C4-2B (cell line): ENCODE results near the gene BNC1.

ENCODE experiments used
- H3K27ac ChIP-seq: fragments of 450-650 bp; 2 replicates; pipeline ENCODE4 v1.5.1; 2017
- ZFX ChIP-seq: fragments of 450-650 bp; IDR thresholded peaks from 2 replicates; pipeline ENCODE4 v1.6.1; 2017
- TF ChIP-seq, protein P1 (sequence below): fragments of 450-650 bp; conservative IDR thresholded peaks from 2 replicates; pipeline ENCODE4 v1.5.1; 2017; ENCODE audit warnings: mild to moderate bottlenecking

BNC1 gene, protein sequence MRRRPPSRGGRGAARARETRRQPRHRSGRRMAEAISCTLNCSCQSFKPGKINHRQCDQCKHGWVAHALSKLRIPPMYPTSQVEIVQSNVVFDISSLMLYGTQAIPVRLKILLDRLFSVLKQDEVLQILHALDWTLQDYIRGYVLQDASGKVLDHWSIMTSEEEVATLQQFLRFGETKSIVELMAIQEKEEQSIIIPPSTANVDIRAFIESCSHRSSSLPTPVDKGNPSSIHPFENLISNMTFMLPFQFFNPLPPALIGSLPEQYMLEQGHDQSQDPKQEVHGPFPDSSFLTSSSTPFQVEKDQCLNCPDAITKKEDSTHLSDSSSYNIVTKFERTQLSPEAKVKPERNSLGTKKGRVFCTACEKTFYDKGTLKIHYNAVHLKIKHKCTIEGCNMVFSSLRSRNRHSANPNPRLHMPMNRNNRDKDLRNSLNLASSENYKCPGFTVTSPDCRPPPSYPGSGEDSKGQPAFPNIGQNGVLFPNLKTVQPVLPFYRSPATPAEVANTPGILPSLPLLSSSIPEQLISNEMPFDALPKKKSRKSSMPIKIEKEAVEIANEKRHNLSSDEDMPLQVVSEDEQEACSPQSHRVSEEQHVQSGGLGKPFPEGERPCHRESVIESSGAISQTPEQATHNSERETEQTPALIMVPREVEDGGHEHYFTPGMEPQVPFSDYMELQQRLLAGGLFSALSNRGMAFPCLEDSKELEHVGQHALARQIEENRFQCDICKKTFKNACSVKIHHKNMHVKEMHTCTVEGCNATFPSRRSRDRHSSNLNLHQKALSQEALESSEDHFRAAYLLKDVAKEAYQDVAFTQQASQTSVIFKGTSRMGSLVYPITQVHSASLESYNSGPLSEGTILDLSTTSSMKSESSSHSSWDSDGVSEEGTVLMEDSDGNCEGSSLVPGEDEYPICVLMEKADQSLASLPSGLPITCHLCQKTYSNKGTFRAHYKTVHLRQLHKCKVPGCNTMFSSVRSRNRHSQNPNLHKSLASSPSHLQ

DNA sequence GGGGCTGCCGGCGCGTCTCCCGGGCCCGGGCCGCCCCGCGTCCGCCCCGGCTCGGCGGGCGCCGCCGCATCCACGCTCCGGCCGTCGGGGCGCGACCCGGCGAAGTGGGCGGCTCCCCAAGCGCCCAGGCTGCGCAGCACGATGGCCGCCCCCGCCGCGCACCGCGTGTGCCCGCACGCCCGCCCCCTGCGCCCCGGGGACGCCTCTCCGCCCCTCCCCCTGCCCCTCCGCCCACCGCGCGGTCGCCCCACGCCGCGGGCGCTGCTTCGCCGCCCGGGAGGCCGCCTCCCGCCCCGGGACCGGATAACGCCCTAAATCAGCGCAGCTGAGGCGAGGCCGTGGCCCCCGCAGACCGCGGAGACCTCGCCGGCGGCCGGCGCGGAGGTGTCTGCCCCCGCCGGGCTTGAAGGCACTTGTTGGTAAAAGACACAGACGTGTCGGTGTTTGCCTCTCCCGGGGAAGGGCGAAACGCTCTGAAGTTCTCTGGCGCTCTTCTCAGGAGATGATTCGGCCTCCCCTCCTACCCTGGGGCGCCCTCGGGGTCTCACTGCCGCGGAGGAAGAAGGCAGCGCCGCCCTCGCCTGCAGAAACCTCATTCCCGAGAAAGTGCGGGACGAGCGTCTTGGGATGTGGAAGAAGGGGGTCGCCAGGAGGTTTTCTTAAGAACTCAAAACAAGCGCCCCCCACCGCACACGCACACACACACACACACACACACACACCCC lies at the start of gene BNC1:
Gene BNC1 (minus strand): TSS at position 106 of the 725 bp plus-strand sequence. CDS start 36 bp downstream, at position 70.
- TF ChIP-seq, protein P1, sequence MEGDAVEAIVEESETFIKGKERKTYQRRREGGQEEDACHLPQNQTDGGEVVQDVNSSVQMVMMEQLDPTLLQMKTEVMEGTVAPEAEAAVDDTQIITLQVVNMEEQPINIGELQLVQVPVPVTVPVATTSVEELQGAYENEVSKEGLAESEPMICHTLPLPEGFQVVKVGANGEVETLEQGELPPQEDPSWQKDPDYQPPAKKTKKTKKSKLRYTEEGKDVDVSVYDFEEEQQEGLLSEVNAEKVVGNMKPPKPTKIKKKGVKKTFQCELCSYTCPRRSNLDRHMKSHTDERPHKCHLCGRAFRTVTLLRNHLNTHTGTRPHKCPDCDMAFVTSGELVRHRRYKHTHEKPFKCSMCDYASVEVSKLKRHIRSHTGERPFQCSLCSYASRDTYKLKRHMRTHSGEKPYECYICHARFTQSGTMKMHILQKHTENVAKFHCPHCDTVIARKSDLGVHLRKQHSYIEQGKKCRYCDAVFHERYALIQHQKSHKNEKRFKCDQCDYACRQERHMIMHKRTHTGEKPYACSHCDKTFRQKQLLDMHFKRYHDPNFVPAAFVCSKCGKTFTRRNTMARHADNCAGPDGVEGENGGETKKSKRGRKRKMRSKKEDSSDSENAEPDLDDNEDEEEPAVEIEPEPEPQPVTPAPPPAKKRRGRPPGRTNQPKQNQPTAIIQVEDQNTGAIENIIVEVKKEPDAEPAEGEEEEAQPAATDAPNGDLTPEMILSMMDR: no peak
- no peak for TF ChIP-seq ZFX
- H3K27ac ChIP-seq: no peak within 1 kb of the TSS

DNA sequence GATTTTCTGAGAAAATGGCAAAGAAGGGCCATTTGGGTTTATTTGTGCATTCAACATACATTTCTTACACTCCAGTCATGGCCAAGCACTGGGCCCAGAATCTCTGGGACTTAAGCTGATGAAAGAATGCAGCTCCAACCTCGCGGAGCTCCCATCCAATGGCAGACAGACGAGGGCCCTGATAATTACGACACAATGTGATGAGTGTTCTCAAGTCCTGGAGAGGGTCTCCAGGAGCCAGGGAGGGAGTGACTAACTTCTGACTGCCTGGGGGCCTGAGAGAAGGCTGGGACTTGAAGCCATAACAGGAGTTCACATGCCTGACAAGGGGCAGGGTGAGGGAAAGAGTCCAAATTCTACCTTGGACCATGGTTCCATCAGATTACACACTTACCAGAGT lies 42.6 kb upstream of the BNC1 start:
- no peak overlapping the region for H3K27ac ChIP-seq
- TF ChIP-seq ZFX: no peak
- TF ChIP-seq, protein P1: no peak

DNA sequence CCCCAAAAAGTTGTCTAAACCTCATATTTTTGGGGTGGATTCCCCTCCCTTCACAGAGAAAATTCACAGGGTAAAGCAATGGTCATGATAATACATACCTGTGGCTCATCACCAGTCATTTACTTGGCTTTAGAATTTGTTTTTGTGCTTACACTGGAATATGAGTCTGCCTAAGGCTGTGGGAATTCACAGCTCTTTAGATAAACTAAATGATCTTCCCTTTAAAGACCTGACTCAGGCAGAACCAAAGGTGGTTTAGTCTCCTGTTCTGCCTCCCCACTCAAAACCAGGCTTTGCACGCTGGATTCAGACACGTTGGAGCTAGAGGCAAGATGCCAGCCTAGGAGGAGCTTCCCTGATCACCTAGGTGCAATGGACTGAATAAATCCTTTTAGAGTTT lies 40.3 kb upstream of the BNC1 start:
- H3K27ac ChIP-seq: no peak overlapping the region
- no peak for TF ChIP-seq ZFX
- TF ChIP-seq, protein P1: no peak

DNA sequence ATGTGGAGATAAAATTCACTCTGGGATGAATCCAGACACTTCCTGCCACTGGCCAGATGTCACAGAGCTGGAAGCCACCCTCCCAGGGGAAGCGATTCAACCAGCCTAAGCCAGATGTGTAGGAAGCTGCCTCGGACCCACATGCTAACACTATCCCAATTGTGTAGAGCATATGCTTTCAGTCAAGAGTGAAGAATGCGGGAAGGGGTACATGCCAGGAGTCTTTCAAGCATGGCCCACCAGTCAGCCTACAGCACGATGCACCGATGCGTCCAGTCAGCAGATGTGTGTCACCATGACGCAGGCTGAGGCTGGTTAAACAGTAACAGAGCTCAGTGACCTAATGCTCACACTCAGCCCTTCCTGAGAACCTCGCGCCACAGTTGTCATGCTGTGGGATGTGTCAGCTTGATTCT lies 38.8 kb upstream of the BNC1 start:
- H3K27ac ChIP-seq: no peak overlapping the region
- TF ChIP-seq, protein P1: no peak
- no peak for TF ChIP-seq ZFX

DNA sequence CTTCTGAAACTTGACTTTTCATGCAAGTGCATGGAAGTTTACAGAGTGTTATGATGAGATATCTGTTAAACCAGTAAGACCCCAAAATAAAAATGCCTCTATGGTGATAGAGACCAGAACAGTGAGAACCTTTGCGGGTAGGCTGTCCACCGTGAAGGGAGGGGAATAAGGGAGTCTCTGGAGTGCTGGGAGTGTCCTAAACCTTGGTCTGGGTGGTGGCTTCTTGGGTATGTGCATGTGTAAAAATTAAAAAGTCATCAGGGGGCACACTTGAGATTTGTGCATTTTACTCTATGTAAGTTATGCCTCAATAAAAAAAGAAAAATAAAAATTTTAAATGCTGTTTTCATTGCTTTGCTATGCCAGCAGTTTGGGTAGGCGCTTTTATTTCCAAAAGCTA lies 38.2 kb upstream of the BNC1 start:
- TF ChIP-seq, protein P1: no peak
- TF ChIP-seq ZFX: no peak
- no peak overlapping the region for H3K27ac ChIP-seq

DNA sequence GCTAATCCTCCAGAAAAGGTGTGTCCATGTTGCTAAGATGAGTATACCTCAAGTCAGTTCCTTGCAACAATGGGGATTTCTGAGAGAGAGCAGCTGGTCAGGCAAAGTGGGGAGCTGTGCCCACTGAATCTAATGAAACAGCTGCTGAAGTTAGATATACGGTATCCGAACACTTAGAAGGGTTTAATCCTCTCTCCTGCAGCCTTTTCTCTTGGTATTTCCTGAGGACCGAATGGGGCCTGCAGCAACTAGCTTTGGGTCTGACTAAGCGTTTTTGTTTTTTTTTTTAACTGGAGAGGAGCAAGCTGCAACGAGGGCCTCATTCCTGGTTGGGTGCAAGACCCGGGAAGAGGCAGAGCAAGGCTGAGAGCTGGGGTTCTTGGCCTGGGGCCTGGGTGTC lies 37.6 kb upstream of the BNC1 start:
- TF ChIP-seq ZFX: no peak
- TF ChIP-seq, protein P1: no peak
- no peak overlapping the region for H3K27ac ChIP-seq
